Sigmoid colon (tissue), 7 donors: ENCODE measurements around the gene TSPAN16. TPM values are rescaled to one million over a fixed set of nuclear protein-coding genes. Genes with fewer than 3 reads are reported as not detected.
A peak's percentile ranks its signal among the peaks of the same experiment; 100 is the strongest.

ENCODE experiments used
- DNase-seq: peaks from one replicate; pipeline ENCODE4 v3.0.0-alpha.2; 2019
- H3K27ac ChIP-seq, 4 donors: fragments of 200-600 bp; sonication (generic); one replicate each; pipeline ENCODE4 v1.5.1; 2016 to 2019; ENCODE audit warnings: mild to moderate bottlenecking in 1 of 4
- H3K27me3 ChIP-seq, 3 donors: fragments of 200-600 bp; sonication (generic); one replicate each; pipeline ENCODE4 v1.5.1; 2019; ENCODE audit warnings: mild to moderate bottlenecking in 1 of 3
- H3K36me3 ChIP-seq, 4 donors: fragments of 200-600 bp; sonication (generic); one replicate each; pipeline ENCODE4 v1.5.1; 2016 to 2019
- H3K4me1 ChIP-seq, 4 donors: fragments of 200-600 bp; sonication (generic); one replicate each; pipeline ENCODE4 v1.5.1; 2017 to 2019
- H3K4me3 ChIP-seq, 4 donors: fragments of 200-600 bp; sonication (generic); one replicate each; pipeline ENCODE4 v1.5.1; 2017 to 2019; ENCODE audit warnings: mild to moderate bottlenecking in 2 of 4, moderate library complexity in 1 of 4
- H3K9me3 ChIP-seq, 4 donors: fragments of 200-600 bp in 3 of 4; sonication (generic) in 3 of 4; one replicate each; pipeline versions ENCODE4 v1.5.1 to v1.6.1; 2013 to 2019
- EP300 ChIP-seq, 4 donors: sonication (generic); formaldehyde crosslinking; IDR thresholded peaks; one replicate each; pipeline ENCODE4 v1.6.1; 2017; ENCODE audit warnings: antibody characterized with exemption in 4 of 4
- POLR2A ChIP-seq, 2 donors: fragments of 450-650 bp; IDR thresholded peaks; one replicate each; pipeline ENCODE4 v1.6.1; 2016; ENCODE audit warnings: antibody characterized with exemption in 2 of 2, mild to moderate bottlenecking in 2 of 2, moderate library complexity in 2 of 2
- POLR2AphosphoS5 ChIP-seq, 4 donors: sonication (generic); formaldehyde crosslinking; IDR thresholded peaks; one replicate each; pipeline ENCODE4 v1.6.1; 2017; ENCODE audit warnings: antibody characterized with exemption in 4 of 4
- WGBS, 2 donors: extraction: QIAGEN DNeasy Blood & Tissue Kit; methylation state at CpG; one replicate each; pipeline ENCODE4 v1.1.7; 2013; 5-methylcytosine and 5-hydroxymethylcytosine counted together
- intact Hi-C: fragments of 100-400 bp; cut with DNase I; formaldehyde crosslinking; loops from one replicate; pipeline ENCODE4 v1.15.1; 2023
- polyA plus RNA-seq, 3 donors: library from polyadenylated mRNA; stranded (reverse); fragments of 200-250 nt; gene quantifications; one replicate each; pipeline ENCODE4 v1.2.3, GENCODE V29; 2013
- total RNA-seq, 4 donors: library from RNA; depleted of rRNA; stranded (reverse); fragments of >200 nt; gene quantifications; one replicate each; pipeline ENCODE4 v1.1.0, GENCODE V29; 2016
- TF ChIP-seq, protein P1 (sequence below), 4 experiments: fragments of 450-650 bp in 3 of 4; fragments of 200-600 bp in 1 of 4; IDR thresholded peaks; one replicate each; pipeline ENCODE4 v1.5.1; 2016 to 2019; ENCODE audit warnings: antibody characterized with exemption in 4 of 4, mild to moderate bottlenecking in 3 of 4, moderate library complexity in 2 of 4
- donor health status: healthy with polysubstance abuse.
- donor health status: Bipolar disorder and iron deficiency.
- donor health status: healthy.

TSPAN16 gene
- total and polyA plus RNA-seq, 7 donors = 0.07 TPM; not detected in 6

DNA sequence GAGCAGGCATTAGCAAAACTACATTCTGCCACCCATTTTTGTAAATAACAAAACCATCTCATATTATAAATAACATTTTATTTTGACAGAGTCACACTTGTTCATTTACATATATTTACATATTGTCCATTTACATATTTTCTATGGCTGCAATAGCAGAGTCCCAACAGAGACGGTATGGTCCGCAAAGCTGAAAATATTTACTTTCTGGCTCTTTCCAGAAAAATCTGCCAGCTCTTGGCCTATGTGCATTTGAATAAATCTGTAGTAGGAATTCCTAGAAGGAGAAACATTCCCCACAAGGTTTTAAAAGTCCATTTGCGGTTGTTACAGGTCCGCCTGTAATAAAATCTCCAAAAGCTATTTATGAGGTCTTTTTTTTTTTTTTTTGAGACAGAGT is 5.7 kb upstream of the TSPAN16 start:
- no peak overlapping the region for H3K27ac ChIP-seq
- no peaks in the 10 kb centered on the region for H3K36me3 ChIP-seq
- no peak overlapping the region for H3K4me3 ChIP-seq
- TF ChIP-seq POLR2A (IDR thresholded peaks at IDR 0.05) = no peak
- TF ChIP-seq POLR2AphosphoS5 (IDR thresholded peaks at IDR 0.05) = no peak
- TF ChIP-seq, protein P1, sequence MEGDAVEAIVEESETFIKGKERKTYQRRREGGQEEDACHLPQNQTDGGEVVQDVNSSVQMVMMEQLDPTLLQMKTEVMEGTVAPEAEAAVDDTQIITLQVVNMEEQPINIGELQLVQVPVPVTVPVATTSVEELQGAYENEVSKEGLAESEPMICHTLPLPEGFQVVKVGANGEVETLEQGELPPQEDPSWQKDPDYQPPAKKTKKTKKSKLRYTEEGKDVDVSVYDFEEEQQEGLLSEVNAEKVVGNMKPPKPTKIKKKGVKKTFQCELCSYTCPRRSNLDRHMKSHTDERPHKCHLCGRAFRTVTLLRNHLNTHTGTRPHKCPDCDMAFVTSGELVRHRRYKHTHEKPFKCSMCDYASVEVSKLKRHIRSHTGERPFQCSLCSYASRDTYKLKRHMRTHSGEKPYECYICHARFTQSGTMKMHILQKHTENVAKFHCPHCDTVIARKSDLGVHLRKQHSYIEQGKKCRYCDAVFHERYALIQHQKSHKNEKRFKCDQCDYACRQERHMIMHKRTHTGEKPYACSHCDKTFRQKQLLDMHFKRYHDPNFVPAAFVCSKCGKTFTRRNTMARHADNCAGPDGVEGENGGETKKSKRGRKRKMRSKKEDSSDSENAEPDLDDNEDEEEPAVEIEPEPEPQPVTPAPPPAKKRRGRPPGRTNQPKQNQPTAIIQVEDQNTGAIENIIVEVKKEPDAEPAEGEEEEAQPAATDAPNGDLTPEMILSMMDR (IDR thresholded peaks at IDR 0.05) = no peak
- no peak for TF ChIP-seq EP300 (IDR thresholded peaks at IDR 0.05)
- no peak for DNase-seq
- no peaks in the 10 kb centered on the region for H3K27me3 ChIP-seq
- intact Hi-C loops = loop anchor here (5.0 kb wide), 3 partner anchors 47 to 297 kb away; partner anchors contain the start of genes EPOR and RAB3D
- H3K4me1 ChIP-seq = peaks cover 0 to 10% (median 7%) of the 10 kb centered on the region in 4 donors
- H3K9me3 ChIP-seq = no peaks in the 10 kb centered on the region
- 45 to 72% methylated on average over 4 of the region's 4 CpGs for WGBS, 2 donors

DNA sequence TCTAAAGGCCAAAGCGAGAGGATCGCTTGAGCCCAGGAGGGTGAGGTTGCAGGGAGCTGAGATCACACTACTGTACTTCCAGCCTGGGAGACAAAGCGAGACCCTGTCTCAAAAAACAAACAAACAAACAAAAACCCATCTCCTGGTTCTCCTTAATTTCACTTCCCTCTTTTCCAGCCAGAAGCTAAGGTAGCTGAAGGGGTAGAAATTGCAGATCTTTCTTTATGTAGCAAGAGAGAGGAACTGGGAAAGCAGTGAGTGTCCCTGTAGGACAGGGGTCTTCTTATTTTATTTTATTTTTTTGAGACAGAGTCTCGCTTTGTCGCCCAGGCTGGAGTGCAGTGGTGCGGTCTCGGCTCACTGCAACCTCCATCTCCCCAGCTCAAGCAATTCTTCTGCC is 4.5 kb upstream of the TSPAN16 start:
- no peaks in the 10 kb centered on the region for H3K9me3 ChIP-seq
- TF ChIP-seq POLR2AphosphoS5 (IDR thresholded peaks at IDR 0.05) (no peak), POLR2A (IDR thresholded peaks at IDR 0.05) (no peak), EP300 (IDR thresholded peaks at IDR 0.05) (no peak)
- TF ChIP-seq, protein P1 (IDR thresholded peaks at IDR 0.05) = no peak
- H3K36me3 ChIP-seq = no peaks in the 10 kb centered on the region
- WGBS, 2 donors = 93 to 94% methylated on average over 7 of the region's 7 CpGs
- H3K4me1 ChIP-seq = peaks cover 0 to 10% (median 7%) of the 10 kb centered on the region in 4 donors
- DNase-seq = no peak
- no peaks in the 10 kb centered on the region for H3K27me3 ChIP-seq
- H3K4me3 ChIP-seq = no peak overlapping the region
- no peak overlapping the region for H3K27ac ChIP-seq
- intact Hi-C loops = loop anchor here (5.0 kb wide), 3 partner anchors 46 to 296 kb away; partner anchors contain the start of genes EPOR and RAB3D

DNA sequence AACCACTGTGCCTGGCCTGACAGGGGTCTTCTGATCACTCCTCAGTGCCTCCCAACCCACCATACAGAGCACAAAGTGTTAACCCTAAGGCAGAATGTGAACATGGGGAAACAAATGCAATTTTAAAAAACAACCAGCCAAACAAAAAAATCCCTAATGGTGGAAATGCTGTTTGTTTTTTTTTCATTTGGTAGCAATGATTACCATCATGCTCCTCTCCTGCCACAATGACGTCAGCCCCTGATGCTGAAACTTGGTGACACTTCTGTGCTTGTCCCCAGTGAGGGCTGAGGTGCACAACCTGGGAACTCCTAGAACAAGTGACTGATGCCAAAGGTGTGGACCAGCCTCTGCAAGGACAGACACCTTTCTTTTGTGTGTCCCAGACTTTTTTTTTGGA is 4.0 kb upstream of the TSPAN16 start:
- Histone ChIP-seq H3K4me3 (no peak overlapping the region), H3K27ac (no peak overlapping the region), H3K4me1 (peaks cover 0 to 10% (median 7%) of the 10 kb centered on the region in 4 donors), H3K9me3 (no peaks in the 10 kb centered on the region), H3K36me3 (no peaks in the 10 kb centered on the region), H3K27me3 (no peaks in the 10 kb centered on the region)
- WGBS, 2 donors = 55 to 81% methylated on average over 1 of the region's 1 CpG
- no peak for DNase-seq
- TF ChIP-seq POLR2AphosphoS5 (IDR thresholded peaks at IDR 0.05) = no peak
- TF ChIP-seq, protein P1 (IDR thresholded peaks at IDR 0.05) = no peak
- intact Hi-C loops = loop anchor here (5.0 kb wide), 3 partner anchors 45 to 295 kb away; partner anchors contain the start of genes EPOR and RAB3D

DNA sequence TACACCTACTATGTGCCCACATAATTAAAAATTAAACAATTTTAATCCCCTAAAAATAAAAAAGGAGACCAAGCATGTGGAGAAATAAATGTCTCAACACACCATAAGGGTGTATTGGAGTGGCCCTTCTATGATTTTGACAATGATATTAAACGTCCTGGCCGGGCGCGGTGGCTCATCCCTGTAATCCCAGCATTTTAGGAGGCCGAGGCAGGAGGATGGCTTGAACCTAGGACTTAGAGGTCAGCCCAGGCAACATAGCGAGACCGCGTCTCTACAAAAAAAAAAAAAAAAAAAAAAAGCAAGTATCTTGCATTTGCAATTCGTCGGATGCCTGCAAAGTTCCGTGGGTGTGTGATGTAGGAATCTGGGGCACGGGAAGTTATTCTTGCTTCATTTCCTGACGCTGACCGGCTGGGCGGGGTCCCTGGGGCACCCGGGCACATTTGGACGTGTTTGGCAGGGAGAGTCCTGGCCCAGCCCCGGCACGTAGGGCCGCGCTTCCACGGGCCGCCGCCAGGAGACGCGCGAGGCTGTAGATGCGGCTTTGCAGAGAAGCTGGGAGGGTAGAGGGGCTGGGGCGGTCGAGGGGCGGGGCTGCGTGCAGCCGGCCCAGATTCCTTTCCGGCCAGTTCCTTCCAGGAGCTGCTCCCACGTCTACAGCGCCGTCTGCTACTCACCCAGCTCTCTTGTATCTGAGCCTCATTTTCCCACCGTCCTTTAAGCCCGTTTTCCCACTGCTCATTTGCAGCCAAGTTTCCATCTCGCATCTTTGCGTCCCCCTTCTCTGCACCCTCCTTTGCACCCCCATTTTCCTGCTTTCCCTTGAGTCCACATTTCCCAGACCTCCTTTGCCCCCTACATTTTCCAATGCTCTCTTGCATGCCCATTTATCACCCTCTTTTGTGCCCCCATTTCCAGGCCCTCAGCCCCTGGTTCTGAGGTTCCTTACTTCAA is 2.2 kb upstream of the TSPAN16 start:
- H3K4me1 ChIP-seq = peaks cover 0 to 10% (median 7%) of the 10 kb centered on the region in 4 donors
- peak overlapping the region in 3 of 4 donors; percentile 22 to 34 (median 31) for H3K4me3 ChIP-seq

More for the DNA sequence above, 2.2 kb upstream of the TSPAN16 start:
- no peaks in the 10 kb centered on the region for H3K27me3 ChIP-seq
- 2 to 6% methylated on average over 41 of the region's 41 CpGs for WGBS, 2 donors
- no peaks in the 10 kb centered on the region for H3K9me3 ChIP-seq
- intact Hi-C loops = loop anchor here (1.0 to 5.0 kb wide), 5 partner anchors 44 to 294 kb away; partner anchors contain the start of genes EPOR and RAB3D
- H3K36me3 ChIP-seq = no peaks in the 10 kb centered on the region
- peak overlapping the region; percentile 40 to 65 (median 56) for H3K27ac ChIP-seq
- TF ChIP-seq POLR2A (IDR thresholded peaks at IDR 0.05) (no peak), EP300 (IDR thresholded peaks at IDR 0.05) (peak in 1 of 4 donors; percentile 3), POLR2AphosphoS5 (IDR thresholded peaks at IDR 0.05) (peak in 3 of 4 donors; percentile 21 to 56 (median 50))
- TF ChIP-seq, protein P1 (IDR thresholded peaks at IDR 0.05) = peak; percentile 98 to 99 (median 98)
- peak; percentile 96 for DNase-seq
